CD4-positive, alpha-beta memory T cell (primary cell): Measurements from ENCODE around the gene CCHCR1. TPM values are rescaled to one million over a fixed set of nuclear protein-coding genes. Genes with fewer than 3 reads are reported as not detected.

Experiments used
- CTCF ChIA-PET: fragments of 350-600 bp; sonication (Branson Sonifier 250); formaldehyde crosslinking; loops from one replicate; lab custom pipeline; 2021; ENCODE audit warnings: inconsistent platforms; ENCODE audit not compliant: partially characterized antibody; lab: Charles Lee
- POLR2A ChIA-PET: fragments of 350-600 bp; sonication (Branson Sonifier 250); formaldehyde crosslinking; loops from one replicate; lab custom pipeline; 2021; ENCODE audit not compliant: partially characterized antibody; lab: Charles Lee
- DNase-seq, 5 donors: peaks; one replicate each; pipeline versions ENCODE4 v3.0.0 to v3.0.0-alpha.2; 2020 to 2022; ENCODE audit warnings: mixed read lengths in 1 of 5
- H3K27ac ChIP-seq: one replicate; pipeline ENCODE4 v1.7.0; 2013; ENCODE audit warnings: low read depth, low read length
- H3K27me3 ChIP-seq: 2 replicates; pipeline ENCODE4 v1.7.0; 2013; ENCODE audit warnings: mild to moderate bottlenecking, low read length, moderate library complexity; ENCODE audit not compliant: insufficient read depth
- H3K36me3 ChIP-seq: 2 replicates; pipeline ENCODE4 v1.7.0; 2013; ENCODE audit warnings: mild to moderate bottlenecking, low read length, moderate library complexity; ENCODE audit not compliant: insufficient read depth
- H3K4me1 ChIP-seq: 2 replicates; pipeline ENCODE4 v1.7.0; 2013; ENCODE audit warnings: mild to moderate bottlenecking, low read length, moderate library complexity; ENCODE audit not compliant: insufficient read depth
- H3K4me3 ChIP-seq, 2 donors: one replicate each; pipeline ENCODE4 v1.7.0; 2013; ENCODE audit warnings: low read length in 2 of 2, mild to moderate bottlenecking in 1 of 2
- H3K9me3 ChIP-seq, 2 donors: one replicate each; pipeline ENCODE4 v1.7.0; 2013; ENCODE audit warnings: low read length in 2 of 2, control low read depth in 1 of 2; ENCODE audit not compliant: control insufficient read depth in 1 of 2
- H3K27ac Mint-ChIP-seq, 7 donors: one replicate each; pipeline ENCODE4 v1.8.0; 2020 to 2021; ENCODE audit warnings: mixed read lengths in 7 of 7, mild to moderate bottlenecking in 6 of 7, inconsistent platforms in 3 of 7, moderate library complexity in 3 of 7
- H3K27me3 Mint-ChIP-seq, 2 donors: one replicate each; pipeline ENCODE4 v1.8.0; 2020 to 2021; ENCODE audit warnings: mixed read lengths in 2 of 2
- H3K36me3 Mint-ChIP-seq, 2 donors: one replicate each; pipeline ENCODE4 v1.8.0; 2020 to 2021; ENCODE audit warnings: mixed read lengths in 2 of 2, inconsistent platforms in 1 of 2, mild to moderate bottlenecking in 1 of 2
- H3K4me1 Mint-ChIP-seq, 4 donors: one replicate each; pipeline ENCODE4 v1.8.0; 2020 to 2021; ENCODE audit warnings: mixed read lengths in 4 of 4, mild to moderate bottlenecking in 1 of 4
- H3K4me3 Mint-ChIP-seq, 8 donors: one replicate each; pipeline ENCODE4 v1.8.0; 2020 to 2021; ENCODE audit warnings: mixed read lengths in 8 of 8, mild to moderate bottlenecking in 7 of 8, moderate library complexity in 6 of 8, inconsistent platforms in 3 of 8
- H3K9me3 Mint-ChIP-seq, 8 donors: one replicate each; pipeline ENCODE4 v1.8.0; 2020 to 2021; ENCODE audit warnings: mixed read lengths in 8 of 8, mild to moderate bottlenecking in 5 of 8, inconsistent platforms in 3 of 8, moderate library complexity in 1 of 8
- intact Hi-C: fragments of 100-400 bp; cut with micrococcal nuclease; formaldehyde crosslinking; loops from one replicate; pipeline ENCODE4 v1.15.1; 2023
- polyA plus RNA-seq, 2 donors: library from polyadenylated mRNA; unstranded; fragments of 300-500 nt; fragmentation: Illumina TruSeq; gene quantifications; one replicate each; pipeline ENCODE4 v1.2.3, GENCODE V29; 2021
- total RNA-seq, 2 experiments: library from RNA; stranded (reverse); gene quantifications; one replicate each; pipeline ENCODE4 v1.2.3, GENCODE V29; 2021

The CCHCR1 gene
- total and polyA plus RNA-seq, 4 experiments from 2014 or later: 3.4 to 30.5 (median 18.9) TPM

GRCh38 chr6:31094389-31094881 lies 63.2 kb downstream of the CCHCR1 start:
- H3K9me3 Mint-ChIP-seq: no peaks in the 10 kb centered on the region
- H3K4me1 Mint-ChIP-seq: peaks cover 38 to 58% (median 52%) of the 10 kb centered on the region in 4 donors
- no peaks in the 10 kb centered on the region for H3K36me3 Mint-ChIP-seq
- Histone ChIP-seq H3K4me1 (peaks cover 61% of the 10 kb centered on the region), H3K9me3 (no peaks in the 10 kb centered on the region), H3K36me3 (no peaks in the 10 kb centered on the region), H3K4me3 (peak overlapping the region in 1 of 2 donors; percentile 25), H3K27me3 (no peaks in the 10 kb centered on the region), H3K27ac (peak overlapping the region; percentile 40)
- peak overlapping the region; percentile 82 to 93 (median 90) for H3K27ac Mint-ChIP-seq
- intact Hi-C loops: loop anchor here (1.0 kb wide), 1 partner anchor 34 kb away; no protein-coding TSS in a partner anchor
- ChIA-PET POLR2A (interaction anchor here (1.0 to 2.9 kb wide), 8 partner anchors 9 to 447 kb away, joined by 3 to 21 read pairs (median 8); partner anchors contain the start of genes DDX39B, PSORS1C1 and VARS2), CTCF (interaction anchor here (0.6 to 6.1 kb wide), 10 partner anchors 8 to 364 kb away, joined by 3 to 40 read pairs (median 9); partner anchors contain the start of genes C6orf15 and PSORS1C1)
- peak; percentile 43 to 66 (median 57) for DNase-seq
- H3K27me3 Mint-ChIP-seq: no peaks in the 10 kb centered on the region
- H3K4me3 Mint-ChIP-seq: peak overlapping the region; percentile 58 to 91 (median 76)

- H3K4me3 ChIP-seq: no peak overlapping the region
- H3K9me3 ChIP-seq: no peaks in the 10 kb centered on the region
- Mint-ChIP-seq H3K27me3 (no peaks in the 10 kb centered on the region), H3K4me1 (peaks cover 38 to 58% (median 50%) of the 10 kb centered on the region in 4 donors), H3K9me3 (no peaks in the 10 kb centered on the region), H3K27ac (peak overlapping the region in 6 of 7 donors; percentile 29 to 76 (median 52)), H3K4me3 (peak overlapping the region in 2 of 8 donors; percentile 12 to 34), H3K36me3 (no peaks in the 10 kb centered on the region)
- intact Hi-C loops: no loop called here
- POLR2A ChIA-PET: interaction anchor here (1.0 to 2.9 kb wide), 8 partner anchors 9 to 600 kb away, joined by 3 to 21 read pairs (median 7); partner anchors contain the start of genes PSORS1C1 and VARS2
- no peaks in the 10 kb centered on the region for H3K36me3 ChIP-seq
- H3K27me3 ChIP-seq: no peaks in the 10 kb centered on the region
- peaks cover 61% of the 10 kb centered on the region for H3K4me1 ChIP-seq
- CTCF ChIA-PET: interaction anchor here (0.9 to 6.1 kb wide), 12 partner anchors 9 to 362 kb away, joined by 3 to 40 read pairs (median 8); partner anchors contain the start of genes C6orf15, PSORS1C1 and VARS2
- DNase-seq: no peak
- H3K27ac ChIP-seq: no peak overlapping the region
These were observed 64.7 kb downstream of the CCHCR1 start for GRCh38 chr6:31092769-31093505.

Other genes starting within 250 kb of the CCHCR1 start
- gene GTF2H4, start 249.6 kb downstream of the CCHCR1 start, total RNA-seq: 10 to 100 TPM; 36.5 to 39.7 TPM
- 1 to 10 TPM; 3.7 to 9.5 TPM for gene GTF2H4, start 249.6 kb downstream of the CCHCR1 start, polyA plus RNA-seq
- gene VARS2, start 243.6 kb downstream of the CCHCR1 start, total RNA-seq: 10 to 100 TPM; 34.9 to 37.8 TPM
- gene VARS2, start 243.6 kb downstream of the CCHCR1 start, polyA plus RNA-seq: 10 to 100 TPM; 16.3 to 17.0 TPM
- under 1 TPM in 1 of 2 experiments, not detected in 1; 0.44 TPM for gene SFTA2, start 225.6 kb downstream of the CCHCR1 start, total RNA-seq
- gene SFTA2, start 225.6 kb downstream of the CCHCR1 start, polyA plus RNA-seq: not detected
- not detected for gene MUCL3, start 216.8 kb downstream of the CCHCR1 start, total RNA-seq
- not detected for gene MUCL3, start 216.8 kb downstream of the CCHCR1 start, polyA plus RNA-seq
- gene MUC21, start 174.1 kb downstream of the CCHCR1 start, total RNA-seq: not detected
- gene MUC21, start 174.1 kb downstream of the CCHCR1 start, polyA plus RNA-seq: not detected
- gene MUC22, start 147.3 kb downstream of the CCHCR1 start, total RNA-seq: not detected
- not detected for gene MUC22, start 147.3 kb downstream of the CCHCR1 start, polyA plus RNA-seq
- gene C6orf15, start 45.2 kb downstream of the CCHCR1 start, total RNA-seq: not detected
- gene C6orf15, start 45.2 kb downstream of the CCHCR1 start, polyA plus RNA-seq: not detected
- gene PSORS1C1, start 43.0 kb downstream of the CCHCR1 start, total RNA-seq: not detected
- under 1 TPM in 1 of 2 donors, not detected in 1; 0.60 TPM for gene PSORS1C1, start 43.0 kb downstream of the CCHCR1 start, polyA plus RNA-seq
- gene CDSN, start 37.4 kb downstream of the CCHCR1 start, total RNA-seq: not detected
- not detected for gene CDSN, start 37.4 kb downstream of the CCHCR1 start, polyA plus RNA-seq
- not detected for gene PSORS1C2, start 18.7 kb downstream of the CCHCR1 start, total RNA-seq
- not detected for gene PSORS1C2, start 18.7 kb downstream of the CCHCR1 start, polyA plus RNA-seq
- 1 to 10 TPM; 9.0 to 9.9 TPM for gene TCF19, start 787 bp upstream of the CCHCR1 start, total RNA-seq
- 1 to 10 TPM; 6.2 to 6.8 TPM for gene TCF19, start 787 bp upstream of the CCHCR1 start, polyA plus RNA-seq
- gene POU5F1, start 12.9 kb upstream of the CCHCR1 start, total RNA-seq: not detected
- not detected for gene POU5F1, start 12.9 kb upstream of the CCHCR1 start, polyA plus RNA-seq
- gene HLA-C, start 114.3 kb upstream of the CCHCR1 start, total RNA-seq: 1,000 to 10,000 TPM; 1,481 to 1,487 TPM
- 1,000 to 10,000 TPM; 1,775 to 2,914 TPM for gene HLA-C, start 114.3 kb upstream of the CCHCR1 start, polyA plus RNA-seq
- gene HLA-B, start 199.4 kb upstream of the CCHCR1 start, total RNA-seq: 1,000 to 10,000 TPM; 5,565 to 5,762 TPM
- gene HLA-B, start 199.4 kb upstream of the CCHCR1 start, polyA plus RNA-seq: 1,000 to 10,000 TPM; 6,650 to 9,105 TPM
- 10 to 100 TPM; 18.5 to 21.2 TPM for gene MICA, start 245.8 kb upstream of the CCHCR1 start, total RNA-seq
- gene MICA, start 245.8 kb upstream of the CCHCR1 start, polyA plus RNA-seq: 1 to 10 TPM; 3.5 to 5.4 TPM